Upper lobe of right lung (tissue), 1 donor: ENCODE data around the gene SRGAP2B. TPM values are rescaled to one million over a fixed set of nuclear protein-coding genes. Genes with fewer than 3 reads are reported as not detected.
A peak's percentile ranks its signal among the peaks of the same experiment; 100 is the strongest.
"Not testable (repeated sequence)": the region's sequence is repeated elsewhere in the genome, so short reads cannot be mapped to it uniquely, and the experiment has no call there.

Experiments used
- ATAC-seq: fragments of 200-7000 bp; cut with Tn5 transposase; one replicate; pipeline ENCODE4 v1.9.1; 2020; ENCODE audit warnings: mild to moderate bottlenecking, moderate library complexity
- DNase-seq: peaks from one replicate; pipeline ENCODE4 v3.0.0-alpha.2; 2020
- H3K27ac ChIP-seq: fragments of 200-600 bp; one replicate; pipeline ENCODE4 v1.8.0; 2022
- H3K27me3 ChIP-seq: fragments of 200-600 bp; one replicate; pipeline ENCODE4 v1.8.0; 2022; ENCODE audit warnings: mild to moderate bottlenecking
- H3K36me3 ChIP-seq: fragments of 200-600 bp; one replicate; pipeline ENCODE4 v1.8.0; 2022
- H3K4me1 ChIP-seq: fragments of 200-600 bp; one replicate; pipeline ENCODE4 v1.8.0; 2022
- H3K4me3 ChIP-seq: fragments of 200-600 bp; one replicate; pipeline ENCODE4 v1.8.0; 2022; ENCODE audit warnings: mild to moderate bottlenecking
- H3K9me3 ChIP-seq: fragments of 200-600 bp; one replicate; pipeline ENCODE4 v1.8.0; 2022
- intact Hi-C: fragments of 100-400 bp; cut with DNase I; formaldehyde crosslinking; loops from one replicate; pipeline ENCODE4 v1.11.0; 2022
- total RNA-seq: library from RNA; stranded (reverse); fragmentation: NEBNext Ultra II Directional; extraction: Animal tissue kit (Norgen Biotek cat#: 25700); gene quantifications from one replicate; pipeline ENCODE4 v1.2.1, GENCODE V29; 2021
- donor health status: DM: no; HTN: yes; CAD: no; lungs with severe emphysema.

Gene SRGAP2B
- total RNA-seq, 1 donor from 2014 or later: 35.1 TPM

DNA sequence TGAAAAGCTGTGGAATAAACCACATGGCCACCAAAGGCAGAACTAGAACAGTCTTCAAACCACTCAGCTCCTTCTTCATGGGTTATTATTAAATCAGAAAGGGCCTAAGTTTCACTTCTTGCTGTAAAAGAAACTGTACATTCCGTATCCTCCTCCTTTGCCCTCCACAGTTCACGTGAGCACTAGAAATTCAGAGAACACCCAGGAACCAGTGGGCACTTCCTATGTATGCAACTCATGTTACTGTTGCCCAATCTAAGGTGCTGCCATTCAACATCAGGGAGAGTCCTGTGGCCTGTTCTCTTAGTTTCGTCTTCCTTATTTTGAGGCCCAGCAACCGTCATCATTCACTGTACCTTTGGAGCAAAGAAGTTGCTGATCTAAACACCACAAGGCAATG, 86.7 kb downstream of the SRGAP2B start:
- DNase-seq, H3K4me3 ChIP-seq, H3K9me3 ChIP-seq, H3K36me3 ChIP-seq, H3K27me3 ChIP-seq, H3K27ac ChIP-seq, H3K4me1 ChIP-seq, intact Hi-C loops: not testable (repeated sequence)
- peak; percentile 93 for ATAC-seq

GRCh38 chr1:145005142-145005541, 90.0 kb downstream of the SRGAP2B start:
- intact Hi-C loops, H3K4me1 ChIP-seq, H3K9me3 ChIP-seq, H3K27me3 ChIP-seq, ATAC-seq, DNase-seq, H3K27ac ChIP-seq, H3K36me3 ChIP-seq, H3K4me3 ChIP-seq: not testable (repeated sequence)

GRCh38 chr1:145001381-145001780, 93.7 kb downstream of the SRGAP2B start:
- not testable (repeated sequence) for DNase-seq

GRCh38 chr1:145000743-145001326, 94.3 kb downstream of the SRGAP2B start:
- DNase-seq, H3K27ac ChIP-seq, H3K36me3 ChIP-seq, H3K4me3 ChIP-seq, H3K9me3 ChIP-seq, intact Hi-C loops, H3K27me3 ChIP-seq, H3K4me1 ChIP-seq: not testable (repeated sequence)
- peak; percentile 45 for ATAC-seq

More at GRCh38 chr1:145001381-145001780, 93.7 kb downstream of the SRGAP2B start:
- H3K36me3 ChIP-seq, H3K9me3 ChIP-seq, ATAC-seq, H3K27ac ChIP-seq, H3K4me1 ChIP-seq, intact Hi-C loops, H3K27me3 ChIP-seq, H3K4me3 ChIP-seq: not testable (repeated sequence)

DNA sequence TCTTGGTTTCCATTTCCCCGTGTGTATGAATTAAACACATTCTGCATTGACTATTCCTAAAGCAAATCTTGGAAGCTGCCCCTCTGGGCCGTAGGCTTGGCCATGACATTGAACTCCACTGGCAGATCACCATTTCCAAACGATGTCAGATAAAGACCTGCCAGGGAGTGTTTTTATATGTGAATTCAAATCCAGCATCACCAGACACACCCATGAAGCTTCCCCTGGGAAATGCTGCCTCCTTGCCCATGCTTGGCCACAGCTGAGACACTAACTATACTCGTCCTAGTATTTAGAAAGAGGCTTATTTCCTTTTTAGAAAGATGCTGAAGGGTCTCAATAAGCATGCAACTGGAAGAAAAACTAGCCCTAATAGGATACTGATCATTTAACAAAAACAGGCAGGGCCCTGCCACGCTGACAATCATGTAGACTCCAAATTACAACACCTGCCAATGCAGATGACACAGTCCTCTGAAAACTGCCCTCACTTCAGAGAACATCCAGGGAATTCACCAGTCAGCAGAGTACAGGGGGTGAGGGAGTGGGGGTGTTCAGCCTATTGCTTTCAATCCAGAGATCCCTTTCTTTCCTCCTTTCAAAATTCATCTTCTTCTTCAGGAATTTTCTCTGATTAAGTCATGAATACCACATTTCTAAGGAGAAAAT, 94.9 kb downstream of the SRGAP2B start:
- ATAC-seq, H3K9me3 ChIP-seq, H3K4me3 ChIP-seq, H3K4me1 ChIP-seq, H3K36me3 ChIP-seq, DNase-seq, H3K27me3 ChIP-seq, H3K27ac ChIP-seq, intact Hi-C loops: not testable (repeated sequence)

- H3K9me3 ChIP-seq, H3K4me3 ChIP-seq, H3K36me3 ChIP-seq, H3K27me3 ChIP-seq, H3K27ac ChIP-seq, intact Hi-C loops, DNase-seq, ATAC-seq, H3K4me1 ChIP-seq: not testable (repeated sequence)
Observed at GRCh38 chr1:144998981-144999273, 96.2 kb downstream of the SRGAP2B start.

GRCh38 chr1:144998134-144998980, 96.8 kb downstream of the SRGAP2B start:
- H3K9me3 ChIP-seq, H3K27me3 ChIP-seq, intact Hi-C loops, H3K36me3 ChIP-seq, H3K27ac ChIP-seq, H3K4me3 ChIP-seq, H3K4me1 ChIP-seq, DNase-seq: not testable (repeated sequence)
- peak; percentile 72 for ATAC-seq

GRCh38 chr1:144995833-144996410, 99.2 kb downstream of the SRGAP2B start:
- H3K36me3 ChIP-seq, intact Hi-C loops, H3K4me1 ChIP-seq, H3K4me3 ChIP-seq, H3K27ac ChIP-seq, DNase-seq, H3K27me3 ChIP-seq, H3K9me3 ChIP-seq: not testable (repeated sequence)
- peak; percentile 21 for ATAC-seq

GRCh38 chr1:144992915-144993314, 102.2 kb downstream of the SRGAP2B start:
- intact Hi-C loops, ATAC-seq, H3K9me3 ChIP-seq, H3K4me3 ChIP-seq, DNase-seq, H3K27ac ChIP-seq, H3K27me3 ChIP-seq, H3K4me1 ChIP-seq, H3K36me3 ChIP-seq: not testable (repeated sequence)

DNA sequence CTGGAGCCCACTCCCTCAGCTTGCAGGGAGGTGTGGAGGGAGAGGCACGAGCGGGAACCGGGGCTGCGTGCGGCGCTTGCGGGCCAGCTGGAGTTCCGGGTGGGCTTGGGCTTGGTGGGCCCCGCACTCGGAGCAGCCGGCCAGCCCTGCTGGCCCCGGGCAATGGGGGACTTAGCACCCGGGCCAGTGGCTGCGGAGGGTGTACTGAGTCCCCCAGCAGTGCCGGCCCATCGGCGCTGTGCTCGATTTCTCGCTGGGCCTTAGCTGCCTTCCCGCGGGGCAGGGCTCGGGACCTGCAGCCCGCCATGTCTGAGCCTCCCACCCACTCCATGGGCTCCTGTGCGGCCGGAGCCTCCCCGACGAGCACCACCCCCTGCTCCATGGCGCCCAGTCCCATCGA, 104.5 kb downstream of the SRGAP2B start:
- H3K9me3 ChIP-seq, H3K4me3 ChIP-seq, DNase-seq, H3K27ac ChIP-seq, H3K36me3 ChIP-seq, intact Hi-C loops, ATAC-seq, H3K4me1 ChIP-seq, H3K27me3 ChIP-seq: not testable (repeated sequence)

DNA sequence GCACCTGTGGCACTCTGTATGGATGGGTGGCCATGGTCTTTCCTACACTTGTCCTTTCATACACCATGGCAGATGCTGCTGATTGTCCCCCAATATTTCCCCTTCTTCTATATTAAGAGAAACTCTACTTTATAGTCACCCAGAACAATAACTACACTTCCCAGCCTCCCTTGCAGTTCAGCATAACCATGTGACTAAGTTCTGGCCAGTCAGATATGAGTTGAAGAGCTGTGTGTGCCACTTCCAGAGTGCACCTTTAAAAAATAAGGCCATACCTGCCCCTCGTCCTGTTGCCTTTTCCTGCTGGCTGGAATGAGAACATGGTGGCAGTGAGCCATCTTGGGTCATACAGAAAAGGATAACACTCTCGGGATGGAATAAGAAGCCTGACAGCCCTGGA, 108.0 kb downstream of the SRGAP2B start:
- H3K27me3 ChIP-seq, H3K4me1 ChIP-seq, DNase-seq, intact Hi-C loops, ATAC-seq, H3K9me3 ChIP-seq, H3K4me3 ChIP-seq, H3K36me3 ChIP-seq, H3K27ac ChIP-seq: not testable (repeated sequence)

DNA sequence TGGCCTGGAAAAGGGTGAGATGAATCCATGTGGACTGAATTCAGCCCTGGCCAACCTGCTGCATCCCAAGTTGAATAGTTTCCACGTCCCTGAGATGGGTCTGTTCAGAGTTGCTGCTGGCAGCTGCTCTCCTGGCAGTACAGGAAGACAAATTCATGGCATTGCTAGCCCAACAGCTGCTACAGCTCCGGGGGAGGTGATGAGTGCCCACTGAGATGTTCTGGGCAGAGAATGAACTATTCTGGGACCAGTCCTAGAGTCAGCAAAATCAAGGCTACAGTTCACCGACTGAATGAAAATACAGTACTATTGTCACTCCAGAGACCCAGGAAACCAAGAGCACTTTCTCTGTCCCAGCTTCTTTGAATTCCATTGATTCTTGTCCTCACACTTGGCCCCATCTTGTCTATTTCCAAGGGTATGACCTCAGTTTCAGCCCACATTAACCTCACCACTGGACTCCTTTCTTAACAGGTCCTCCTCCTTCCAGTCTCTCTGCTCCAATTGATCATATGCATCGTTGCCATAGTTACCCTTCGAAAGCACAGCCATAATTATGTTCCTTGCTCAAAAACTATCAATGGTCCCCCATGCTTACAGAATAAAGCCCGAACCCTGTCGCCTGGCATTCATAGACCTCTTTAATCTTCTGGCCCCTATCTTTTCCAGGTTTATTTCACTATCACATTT, 108.8 kb downstream of the SRGAP2B start:
- DNase-seq, H3K4me1 ChIP-seq, intact Hi-C loops, H3K4me3 ChIP-seq, H3K36me3 ChIP-seq, H3K27ac ChIP-seq, H3K9me3 ChIP-seq, H3K27me3 ChIP-seq: not testable (repeated sequence)
- ATAC-seq: peak; percentile 44

GRCh38 chr1:144985550-144986170, 109.5 kb downstream of the SRGAP2B start:
- ATAC-seq, H3K4me1 ChIP-seq, intact Hi-C loops: not testable (repeated sequence)

More at GRCh38 chr1:144985550-144986170, 109.5 kb downstream of the SRGAP2B start:
- H3K27ac ChIP-seq, DNase-seq, H3K36me3 ChIP-seq, H3K27me3 ChIP-seq, H3K9me3 ChIP-seq, H3K4me3 ChIP-seq: not testable (repeated sequence)
